ENCODE results near the gene MFSD2A.
"Not testable (repeated sequence)": the region's sequence is repeated elsewhere in the genome, so short reads cannot be mapped to it uniquely, and the experiment has no call there.

- not testable (repeated sequence) for TF ChIP-seq ARNTL (CRISPR knock-in tag; IDR thresholded peaks at IDR 0.05; ENCODE audit: borderline replicate concordance, low read depth); ESRRG (CRISPR knock-in tag; IDR thresholded peaks at IDR 0.05); ZFP30 (CRISPR knock-in tag; IDR thresholded peaks at IDR 0.05); ISL1 (CRISPR knock-in tag; IDR thresholded peaks at IDR 0.05); ZNF565 (CRISPR knock-in tag; conservative IDR thresholded peaks at IDR 0.05; ENCODE audit: low read depth); OSR1 (CRISPR knock-in tag; IDR thresholded peaks at IDR 0.05); PATZ1 (CRISPR knock-in tag; IDR thresholded peaks at IDR 0.05; ENCODE audit: borderline replicate concordance); POU6F1 (CRISPR knock-in tag; IDR thresholded peaks at IDR 0.05; ENCODE audit: borderline replicate concordance, low read depth); ZNF8 (CRISPR knock-in tag; IDR thresholded peaks at IDR 0.05); PPARA (CRISPR knock-in tag; IDR thresholded peaks at IDR 0.05; ENCODE audit: borderline replicate concordance)
These were observed 41.8 kb upstream of the MFSD2A start for GRCh38 chr1:39913136-39913535.
